K562 (cell line): ENCODE data around the gene GAS2L2. TPM values are rescaled to one million over a fixed set of nuclear protein-coding genes. Genes with fewer than 3 reads are reported as not detected.

Experiments used
- ATAC-seq: fragments of 200-7000 bp; cut with Tn5 transposase; 3 replicates; pipeline ENCODE4 v1.9.1; 2020; ENCODE audit warnings: moderate library complexity
- BruUV-seq: library from RNA; stranded (reverse); fragments of 400-500 nt; replicated peaks from 2 replicates; lab custom pipeline; 2021; lab: Mats Ljungman, UMichigan
- CTCF ChIA-PET: fragments of 300-600 bp; formaldehyde crosslinking; extraction: SDS; loops from one replicate; lab custom pipeline; 2021; ENCODE audit warnings: low intra/inter-chr PET ratio; lab: Yijun Ruan, JAX
- POLR2A ChIA-PET: fragments of 300-600, 350-650 bp; sonication (Branson Sonifier 250); formaldehyde crosslinking; extraction: SDS; loops from one replicate; lab custom pipeline; 2021; ENCODE audit warnings: antibody characterized with exemption, inconsistent platforms; lab: Yijun Ruan, JAX
- DNase-seq, 4 experiments: peaks; one replicate each; pipeline versions ENCODE4 v3.0.0 to v3.0.0-alpha.2; 2011 to 2018; ENCODE audit warnings: low spot score in 3 of 4, mixed read lengths in 3 of 4; ENCODE audit errors: extremely low read depth in 1 of 4
- FAIRE-seq: peaks from 2 replicates; lab custom pipeline; 2011; peaks lifted over from hg19 to GRCh38; lab: Jason Lieb, UNC
- H2AFZ ChIP-seq: 2 replicates; pipeline ENCODE4 v1.6.0; 2011; ENCODE audit warnings: low read depth, low read length, control low read depth, inconsistent platforms
- H3K27ac ChIP-seq: fragments of 200-600 bp; 3 replicates; pipeline ENCODE4 v1.8.0; 2011; ENCODE audit warnings: low read depth, mild to moderate bottlenecking, control low read depth, inconsistent platforms, low read length, moderate library complexity, mixed read lengths; ENCODE audit errors: extremely low read depth
- H3K27me3 ChIP-seq, 2 experiments: fragments of 300-600 bp in 1 of 2; 2 replicates in 1 of 2; 3 replicates in 1 of 2; pipeline versions ENCODE4 v1.6.0 to v1.8.0; 2011; ENCODE audit warnings: inconsistent platforms in 2 of 2, low read length in 2 of 2, mild to moderate bottlenecking in 1 of 2, mixed read lengths in 1 of 2, moderate library complexity in 1 of 2; ENCODE audit not compliant: control insufficient read depth in 2 of 2, insufficient read depth in 2 of 2
- H3K36me3 ChIP-seq: fragments of 300-600 bp; 3 replicates; pipeline ENCODE4 v1.8.0; 2011; ENCODE audit warnings: mild to moderate bottlenecking, low read length, inconsistent platforms; ENCODE audit not compliant: control insufficient read depth, insufficient read depth
- H3K4me1 ChIP-seq, 2 experiments: fragments of 200-600 bp in 1 of 2; replicated peaks in 1 of 2; 2 replicates in 1 of 2; 3 replicates in 1 of 2; pipeline versions ENCODE4 v1.5.1 to v1.8.0; 2011; ENCODE audit warnings: inconsistent platforms in 2 of 2, low read length in 2 of 2, mild to moderate bottlenecking in 1 of 2, mixed read lengths in 1 of 2, moderate library complexity in 1 of 2; ENCODE audit not compliant: control insufficient read depth in 2 of 2, insufficient read depth in 2 of 2
- H3K4me2 ChIP-seq: 2 replicates; pipeline ENCODE4 v1.6.1; 2011; ENCODE audit warnings: low read length, control low read depth, inconsistent platforms, mixed read lengths; ENCODE audit not compliant: insufficient read depth
- H3K4me3 ChIP-seq: fragments of 200-600 bp; sonication (generic), shearing (Covaris generic); 2 replicates; pipeline ENCODE4 v1.5.1; 2016; ENCODE audit warnings: control low read depth, inconsistent platforms
- H3K79me2 ChIP-seq: fragments of 200-600 bp; 3 replicates; pipeline ENCODE4 v1.8.0; 2011; ENCODE audit warnings: low read length, inconsistent platforms; ENCODE audit not compliant: control insufficient read depth, insufficient read depth
- H3K9ac ChIP-seq, 2 experiments: 2 replicates each; pipeline versions ENCODE4 v1.6.0 to v1.6.1; 2011; ENCODE audit warnings: low read depth in 2 of 2, low read length in 2 of 2, control low read depth in 1 of 2, inconsistent platforms in 1 of 2, mild to moderate bottlenecking in 1 of 2, mixed read lengths in 1 of 2; ENCODE audit not compliant: insufficient read depth in 1 of 2
- H3K9me1 ChIP-seq: one replicate; pipeline ENCODE4 v1.6.0; 2011; ENCODE audit warnings: inconsistent platforms, mild to moderate bottlenecking, low read length, moderate library complexity; ENCODE audit not compliant: control insufficient read depth, insufficient read depth
- H3K9me3 ChIP-seq: replicated peaks from 2 replicates; pipeline ENCODE4 v1.5.1; 2011; ENCODE audit warnings: low read depth, low read length, inconsistent platforms; ENCODE audit not compliant: control insufficient read depth, insufficient read depth
- H4K20me1 ChIP-seq: replicated peaks from 2 replicates; pipeline ENCODE4 v1.6.1; 2011; ENCODE audit warnings: low read length, inconsistent platforms, mixed read lengths; ENCODE audit not compliant: control insufficient read depth, insufficient read depth
- CBX2 ChIP-seq: fragments of 200-600 bp; sonication (generic); IDR thresholded peaks from one replicate; pipeline ENCODE4 v1.6.1; 2012; ENCODE audit warnings: mild to moderate bottlenecking, low read length, inconsistent platforms; ENCODE audit not compliant: insufficient read depth, poor library complexity, severe bottlenecking
- ZKSCAN3 ChIP-seq: fragments of 250-450 bp; sonication (Bioruptor Pico); IDR thresholded peaks from 2 replicates; pipeline ENCODE4 v1.4.0; 2020
- ZNF445 ChIP-seq: fragments of 250-450 bp; sonication (Bioruptor Pico); IDR thresholded peaks from 2 replicates; pipeline ENCODE4 v1.4.0; 2020; ENCODE audit warnings: low read depth, mild to moderate bottlenecking, moderate library complexity
- WGBS: fragments of 100-300 bp; shearing (Covaris generic); methylation state at CpG from one replicate; pipeline ENCODE4 v1.1.6; 2016; ENCODE audit warnings: low coverage, mixed read lengths; ENCODE audit not compliant: insufficient coverage; ENCODE audit errors: missing lambda C conversion rate; 5-methylcytosine and 5-hydroxymethylcytosine counted together
- in situ Hi-C: fragments of 300-500 bp; cut with MboI; formaldehyde crosslinking; loops from 4 replicates; pipeline ENCODE4 v1.15.0; 2018; ENCODE audit warnings: inconsistent platforms, mixed read lengths
- intact Hi-C: fragments of 100-400 bp; cut with micrococcal nuclease; formaldehyde crosslinking; loops from 2 replicates; pipeline ENCODE4 v1.14.2; 2022
- polyA plus RNA-seq, 8 experiments: library from polyadenylated mRNA; depleted of rRNA in 4 of 8; stranded (reverse) in 5 of 8; unstranded in 3 of 8; fragments of >200 nt; fragmentation: Nextera tagmentation in 2 of 8; fragmentation: Illumina TruSeq in 1 of 8; extraction: Ambion mirVana in 2 of 8; extraction: Trizol in 1 of 8; gene quantifications; 2 replicates each; pipeline versions ENCODE4 v1.2.1 to v1.2.3, GENCODE V29; 2011 to 2014; ENCODE audit warnings: inconsistent platforms in 1 of 8, missing spikeins in 1 of 8
- total RNA-seq, 7 experiments: library from RNA; depleted of rRNA in 6 of 7; stranded (reverse); fragments of >200 nt in 6 of 7; fragmentation: Illumina TruSeq in 2 of 7; extraction: Trizol in 2 of 7; gene quantifications; 2 replicates each; pipeline versions ENCODE4 v1.2.1 to v1.2.3, GENCODE V29; 2011 to 2021; ENCODE audit warnings: low replicate concordance in 1 of 7
- TF ChIP-seq, protein P1 (sequence below), 2 experiments: IDR thresholded peaks; 2 replicates each; pipeline ENCODE4 v1.6.1; 2011; ENCODE audit warnings: borderline replicate concordance in 1 of 2, control low read depth in 1 of 2, low read depth in 1 of 2, low read length in 1 of 2, mild to moderate bottlenecking in 1 of 2, mixed read lengths in 1 of 2, moderate library complexity in 1 of 2; ENCODE audit not compliant: insufficient read depth in 1 of 2, insufficient read length in 1 of 2, poor library complexity in 1 of 2, severe bottlenecking in 1 of 2; ENCODE audit errors: extremely low read depth in 1 of 2

Gene GAS2L2
- total and polyA plus RNA-seq, 9 of the 15 experiments (the other 6 are each of a cell fraction or from before 2014, with no cell fraction given), result not detected

DNA sequence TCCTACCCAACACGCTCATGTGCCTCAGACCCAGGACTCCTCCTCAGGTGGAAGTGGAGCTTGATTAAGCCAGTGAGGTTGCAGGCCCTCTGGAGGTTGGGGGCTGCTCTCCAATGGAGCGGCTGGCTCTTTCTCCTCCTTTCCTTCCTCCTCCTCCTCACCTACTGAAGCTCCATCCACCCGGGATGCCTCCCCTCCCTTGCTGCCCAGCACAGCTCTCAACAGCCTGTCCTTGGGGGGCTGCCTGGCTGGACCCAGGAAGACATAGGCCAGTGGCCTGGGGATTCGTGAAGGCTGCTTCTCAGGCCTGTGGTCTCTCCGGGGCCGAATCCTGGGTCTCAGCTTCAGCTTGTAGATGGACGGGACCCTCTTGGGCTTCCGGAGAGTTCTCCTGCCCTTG, 8.2 kb downstream of the GAS2L2 start:
- H3K9ac ChIP-seq, result no peak overlapping the region
- H4K20me1 ChIP-seq, result peaks cover 17% of the 10 kb centered on the region; the same call in 1 of the 2 replicates
- WGBS, result 2% methylated on average over 8 of the region's 8 CpGs
- H2AFZ ChIP-seq, result no peak overlapping the region
- H3K36me3 ChIP-seq, result no peaks in the 10 kb centered on the region
- no peaks in the 10 kb centered on the region for H3K9me3 ChIP-seq
- POLR2A ChIA-PET, result interaction anchor here (0.6 kb wide), 1 partner anchor 201 kb away, joined by 3 read pairs; no protein-coding TSS in a partner anchor
- H3K79me2 ChIP-seq, result no peaks in the 10 kb centered on the region
- H3K4me1 ChIP-seq, result peaks cover 5 to 20% of the 10 kb centered on the region in 2 experiments; a peak in 3 of 5 replicates
- TF ChIP-seq ZKSCAN3, result no peak
- TF ChIP-seq CBX2, result no peak
- TF ChIP-seq, protein P1, sequence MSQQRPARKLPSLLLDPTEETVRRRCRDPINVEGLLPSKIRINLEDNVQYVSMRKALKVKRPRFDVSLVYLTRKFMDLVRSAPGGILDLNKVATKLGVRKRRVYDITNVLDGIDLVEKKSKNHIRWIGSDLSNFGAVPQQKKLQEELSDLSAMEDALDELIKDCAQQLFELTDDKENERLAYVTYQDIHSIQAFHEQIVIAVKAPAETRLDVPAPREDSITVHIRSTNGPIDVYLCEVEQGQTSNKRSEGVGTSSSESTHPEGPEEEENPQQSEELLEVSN (IDR thresholded peaks at IDR 0.05; ENCODE audit: borderline replicate concordance in 1 of 2, extremely low read depth in 1 of 2, insufficient read depth in 1 of 2, insufficient read length in 1 of 2, low read depth in 1 of 2, low read length in 1 of 2, poor library complexity in 1 of 2, severe bottlenecking in 1 of 2), result no peak
- no peak for TF ChIP-seq ZNF445 (CRISPR knock-in tag)
- TF ChIP-seq, all 486 proteins: peak for 0
- Histone ChIP-seq H3K4me3 (no peak overlapping the region), H3K4me2 (no peak overlapping the region), H3K27ac (no peak overlapping the region), H3K27me3 (peaks cover 19 to 76% of the 10 kb centered on the region in 2 experiments), H3K9me1 (peaks cover 4% of the 10 kb centered on the region)
- DNase-seq, result no peak
- in situ Hi-C loops, result loop anchor here (5.0 to 25.0 kb wide), 4 partner anchors 188 to 1308 kb away; partner anchors contain the start of genes NLE1 and UNC45B
- no TSS peak for BruUV-seq
- CTCF ChIA-PET, result interaction anchor here (0.7 kb wide), 1 partner anchor 129 kb away, joined by 3 read pairs; no protein-coding TSS in a partner anchor
- no peak for ATAC-seq
- FAIRE-seq, result no peak
- intact Hi-C loops, result loop anchor here (5.0 kb wide), 1 partner anchor 208 kb away; the partner anchor contains the start of gene SLFN12L
